Pancreas (tissue), 10 donors: ENCODE measurements around the gene BET1. TPM values are rescaled to one million over a fixed set of nuclear protein-coding genes. Genes with fewer than 3 reads are reported as not detected.

Experiments
- ATAC-seq, 4 donors: fragments of 200-7000 bp; cut with Tn5 transposase; one replicate each; pipeline versions ENCODE4 v1.8.0 to v1.9.1; 2020; ENCODE audit warnings: mild to moderate bottlenecking in 4 of 4, moderate library complexity in 4 of 4
- DNase-seq, 6 donors: peaks; one replicate each; pipeline ENCODE4 v3.0.0-alpha.2; 2020
- FAIRE-seq: peaks from 2 replicates; lab custom pipeline; 2012; peaks lifted over from hg19 to GRCh38; lab: Jason Lieb, UNC
- H3K27ac ChIP-seq, 4 donors: fragments of 200-600 bp; sonication (generic); 1 replicate in 3 of 4; 2 replicates in 1 of 4; pipeline versions ENCODE4 v1.5.0 to v1.8.0; 2020
- H3K27me3 ChIP-seq, 4 donors: fragments of 200-600 bp; one replicate each; pipeline ENCODE4 v1.8.0; 2021
- H3K36me3 ChIP-seq, 3 donors: fragments of 200-600 bp; sonication (generic) in 1 of 3; one replicate each; pipeline versions ENCODE4 v1.5.0 to v1.8.0; 2020 to 2021
- H3K4me1 ChIP-seq, 3 donors: fragments of 200-600 bp; one replicate each; pipeline ENCODE4 v1.8.0; 2021
- H3K4me3 ChIP-seq, 4 donors: fragments of 200-600 bp; sonication (generic) in 2 of 4; one replicate each; pipeline versions ENCODE4 v1.5.0 to v1.8.0; 2020 to 2021
- H3K9me3 ChIP-seq, 4 donors: fragments of 200-600 bp; one replicate each; pipeline ENCODE4 v1.8.0; 2021
- WGBS, 2 donors: extraction: QIAGEN DNeasy Blood & Tissue Kit; methylation state at CpG; one replicate each; pipeline ENCODE4 v1.1.7; 2013; 5-methylcytosine and 5-hydroxymethylcytosine counted together
- intact Hi-C, 3 donors: fragments of 100-400 bp; cut with DNase I; formaldehyde crosslinking; loops; one replicate each; pipeline versions ENCODE4 v1.11.1 to v1.14.2; 2022
- polyA plus RNA-seq, 2 donors: library from polyadenylated mRNA; stranded (reverse); fragments of 200-250 nt; gene quantifications; one replicate each; pipeline ENCODE4 v1.2.3, GENCODE V29; 2013
- total RNA-seq, 6 donors: library from RNA; stranded (reverse); fragmentation: NEBNext Ultra II Directional in 4 of 6; extraction: Animal tissue kit (Norgen Biotek cat#: 25700) in 4 of 6; gene quantifications; one replicate each; pipeline versions ENCODE4 v1.2.1 to v1.2.4, GENCODE V29; 2021 to 2023
- TF ChIP-seq, protein P1 (sequence below), 4 donors: fragments of 200-600 bp; sonication (generic) in 3 of 4; IDR thresholded peaks; one replicate each; pipeline versions ENCODE4 v1.5.0 to v1.8.0; 2021; ENCODE audit warnings: antibody characterized with exemption in 4 of 4
- donor health status: healthy with polysubstance abuse.
- donor health status: DM: no; HTN: no; CAD: no; lungs with moderate emphysema.
- donor health status: DM: no; HTN: no; CAD: no.
- donor health status: control.
- donor health status: control.
- donor health status: Bipolar disorder and iron deficiency.
- donor health status: DM: yes; HTN: yes; CAD: no.
- donor health status: DM: no; HTN: no; CAD: no.
- donor health status: DM: no; HTN: no; CAD: no.
- donor health status: DM: yes; HTN: yes; CAD: no.

The BET1 gene
- total and polyA plus RNA-seq, 8 donors: 13.8 to 24.6 (median 18.1) TPM

GRCh38 chr7:94049615-94050014, 45.5 kb upstream of the BET1 start:
- intact Hi-C loops: no loop called here
- DNase-seq (no peak), ATAC-seq (no peak)

GRCh38 chr7:94048755-94049154, 44.6 kb upstream of the BET1 start:
- TF ChIP-seq, protein P1, sequence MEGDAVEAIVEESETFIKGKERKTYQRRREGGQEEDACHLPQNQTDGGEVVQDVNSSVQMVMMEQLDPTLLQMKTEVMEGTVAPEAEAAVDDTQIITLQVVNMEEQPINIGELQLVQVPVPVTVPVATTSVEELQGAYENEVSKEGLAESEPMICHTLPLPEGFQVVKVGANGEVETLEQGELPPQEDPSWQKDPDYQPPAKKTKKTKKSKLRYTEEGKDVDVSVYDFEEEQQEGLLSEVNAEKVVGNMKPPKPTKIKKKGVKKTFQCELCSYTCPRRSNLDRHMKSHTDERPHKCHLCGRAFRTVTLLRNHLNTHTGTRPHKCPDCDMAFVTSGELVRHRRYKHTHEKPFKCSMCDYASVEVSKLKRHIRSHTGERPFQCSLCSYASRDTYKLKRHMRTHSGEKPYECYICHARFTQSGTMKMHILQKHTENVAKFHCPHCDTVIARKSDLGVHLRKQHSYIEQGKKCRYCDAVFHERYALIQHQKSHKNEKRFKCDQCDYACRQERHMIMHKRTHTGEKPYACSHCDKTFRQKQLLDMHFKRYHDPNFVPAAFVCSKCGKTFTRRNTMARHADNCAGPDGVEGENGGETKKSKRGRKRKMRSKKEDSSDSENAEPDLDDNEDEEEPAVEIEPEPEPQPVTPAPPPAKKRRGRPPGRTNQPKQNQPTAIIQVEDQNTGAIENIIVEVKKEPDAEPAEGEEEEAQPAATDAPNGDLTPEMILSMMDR (IDR thresholded peaks at IDR 0.05): no peak
- Histone ChIP-seq H3K36me3 (no peaks in the 10 kb centered on the region), H3K27ac (no peak overlapping the region), H3K4me3 (no peak overlapping the region), H3K4me1 (no peaks in the 10 kb centered on the region), H3K9me3 (no peaks in the 10 kb centered on the region), H3K27me3 (no peaks in the 10 kb centered on the region)
- WGBS, 2 donors: 79 to 87% methylated on average over 2 of the region's 2 CpGs
- intact Hi-C loops: no loop called here
- FAIRE-seq (no peak), ATAC-seq (no peak), DNase-seq (no peak)

More at GRCh38 chr7:94049615-94050014, 45.5 kb upstream of the BET1 start:
- 45 to 47% methylated on average over 5 of the region's 5 CpGs for WGBS, 2 donors
- TF ChIP-seq, protein P1 (IDR thresholded peaks at IDR 0.05): no peak
- no peak overlapping the region for H3K27ac ChIP-seq
- no peaks in the 10 kb centered on the region for H3K9me3 ChIP-seq
- H3K27me3 ChIP-seq: peaks cover 0 to under 1% (median 0%) of the 10 kb centered on the region in 4 donors
- FAIRE-seq: no peak
- H3K4me1 ChIP-seq: no peaks in the 10 kb centered on the region
- H3K36me3 ChIP-seq: no peaks in the 10 kb centered on the region
- no peak overlapping the region for H3K4me3 ChIP-seq

- no peak for FAIRE-seq
- intact Hi-C loops: no loop called here
- ATAC-seq: no peak
Measured at GRCh38 chr7:94047956-94048355, 43.8 kb upstream of the BET1 start.

DNA sequence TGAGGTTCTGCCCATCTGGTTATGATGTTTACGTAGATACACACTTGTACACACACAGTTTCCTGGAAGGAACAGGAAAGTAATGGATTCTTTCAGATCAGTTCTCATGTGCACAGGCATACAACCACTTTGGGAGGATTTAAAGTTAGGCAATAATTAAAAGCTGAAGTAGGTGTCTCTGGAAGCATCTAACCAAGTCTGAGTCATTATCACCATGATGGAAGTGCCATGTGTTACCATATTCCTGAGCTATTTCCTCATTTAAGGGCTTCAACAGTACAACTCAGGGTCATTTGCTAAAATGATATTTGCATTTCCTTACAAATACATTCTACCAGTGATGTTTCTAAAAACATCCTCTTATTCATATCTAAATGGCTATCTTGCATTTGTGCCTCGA, 41.4 kb upstream of the BET1 start:
- FAIRE-seq: no peak
- H3K4me1 ChIP-seq: no peaks in the 10 kb centered on the region
- WGBS, 2 donors: 50 to 61% methylated on average over 2 of the region's 2 CpGs

More at GRCh38 chr7:94047956-94048355, 43.8 kb upstream of the BET1 start:
- Histone ChIP-seq H3K9me3 (no peaks in the 10 kb centered on the region), H3K4me1 (no peaks in the 10 kb centered on the region), H3K27ac (no peak overlapping the region), H3K4me3 (no peak overlapping the region), H3K36me3 (no peaks in the 10 kb centered on the region), H3K27me3 (no peaks in the 10 kb centered on the region)
- TF ChIP-seq, protein P1 (IDR thresholded peaks at IDR 0.05): no peak
- DNase-seq: no peak
- 86 to 87% methylated on average over 1 of the region's 1 CpG for WGBS, 2 donors

DNA sequence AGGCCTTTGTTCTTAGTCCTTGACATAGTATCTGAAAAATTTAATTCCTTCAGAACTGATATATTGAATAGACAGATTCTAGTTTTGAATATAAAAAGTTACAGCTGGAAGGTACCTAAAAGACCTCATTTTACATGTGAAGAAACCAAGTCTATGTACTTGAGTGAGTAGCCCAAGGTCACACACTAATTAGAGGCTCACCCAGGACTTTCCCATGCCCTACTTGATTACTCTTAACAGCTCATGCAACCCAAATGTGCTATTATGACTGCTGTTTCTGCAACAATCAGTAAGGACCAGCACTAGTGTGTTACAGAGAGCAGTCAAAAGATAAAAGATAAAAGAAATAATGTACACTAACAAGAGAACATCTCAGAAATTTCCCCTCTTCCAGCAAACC, 40.7 kb upstream of the BET1 start:
- H3K27ac ChIP-seq: no peak overlapping the region
- H3K9me3 ChIP-seq: no peaks in the 10 kb centered on the region
- FAIRE-seq: no peak
- H3K27me3 ChIP-seq: no peaks in the 10 kb centered on the region
- H3K36me3 ChIP-seq: no peaks in the 10 kb centered on the region
- H3K4me3 ChIP-seq: no peak overlapping the region
- H3K4me1 ChIP-seq: no peaks in the 10 kb centered on the region
- no peak for ATAC-seq
- TF ChIP-seq, protein P1 (IDR thresholded peaks at IDR 0.05): no peak
- intact Hi-C loops: no loop called here
- DNase-seq: no peak

More for the DNA sequence above, 41.4 kb upstream of the BET1 start:
- Histone ChIP-seq H3K9me3 (no peaks in the 10 kb centered on the region), H3K27ac (no peak overlapping the region), H3K27me3 (no peaks in the 10 kb centered on the region), H3K36me3 (no peaks in the 10 kb centered on the region), H3K4me3 (no peak overlapping the region)
- ATAC-seq (no peak), DNase-seq (no peak)
- intact Hi-C loops: no loop called here
- TF ChIP-seq, protein P1 (IDR thresholded peaks at IDR 0.05): no peak
